ENCODE results near the gene ANKRD9.

DNA sequence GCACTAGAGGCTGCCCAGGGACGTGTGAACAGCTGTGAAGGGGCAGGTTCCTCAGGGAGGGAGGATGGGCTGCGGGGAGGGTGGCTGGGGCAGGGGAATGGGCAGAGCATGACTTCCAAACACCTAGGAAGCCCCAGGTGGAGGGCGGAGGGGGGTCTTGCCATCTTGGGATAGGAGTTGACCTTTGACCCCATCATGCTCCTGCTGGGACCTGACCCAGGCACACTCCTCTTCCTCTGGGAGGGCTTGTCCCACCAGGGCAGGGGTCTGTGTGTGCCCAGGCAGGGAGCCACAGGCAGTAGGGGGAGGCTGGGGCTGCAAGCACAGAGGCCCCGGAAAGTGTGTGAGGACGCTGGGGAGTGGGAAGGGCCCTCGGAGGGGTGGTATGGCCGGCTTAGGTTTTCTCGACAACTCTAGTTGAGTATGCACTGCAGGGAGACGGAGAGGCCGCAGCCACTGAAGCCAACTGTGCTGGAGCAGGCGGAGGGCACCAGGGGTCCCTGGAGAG is 3.3 kb upstream of the ANKRD9 start:
- TF ChIP-seq, protein P1, sequence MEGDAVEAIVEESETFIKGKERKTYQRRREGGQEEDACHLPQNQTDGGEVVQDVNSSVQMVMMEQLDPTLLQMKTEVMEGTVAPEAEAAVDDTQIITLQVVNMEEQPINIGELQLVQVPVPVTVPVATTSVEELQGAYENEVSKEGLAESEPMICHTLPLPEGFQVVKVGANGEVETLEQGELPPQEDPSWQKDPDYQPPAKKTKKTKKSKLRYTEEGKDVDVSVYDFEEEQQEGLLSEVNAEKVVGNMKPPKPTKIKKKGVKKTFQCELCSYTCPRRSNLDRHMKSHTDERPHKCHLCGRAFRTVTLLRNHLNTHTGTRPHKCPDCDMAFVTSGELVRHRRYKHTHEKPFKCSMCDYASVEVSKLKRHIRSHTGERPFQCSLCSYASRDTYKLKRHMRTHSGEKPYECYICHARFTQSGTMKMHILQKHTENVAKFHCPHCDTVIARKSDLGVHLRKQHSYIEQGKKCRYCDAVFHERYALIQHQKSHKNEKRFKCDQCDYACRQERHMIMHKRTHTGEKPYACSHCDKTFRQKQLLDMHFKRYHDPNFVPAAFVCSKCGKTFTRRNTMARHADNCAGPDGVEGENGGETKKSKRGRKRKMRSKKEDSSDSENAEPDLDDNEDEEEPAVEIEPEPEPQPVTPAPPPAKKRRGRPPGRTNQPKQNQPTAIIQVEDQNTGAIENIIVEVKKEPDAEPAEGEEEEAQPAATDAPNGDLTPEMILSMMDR (conservative IDR thresholded peaks at IDR 0.05; ENCODE audit: low read depth in 2 of 2), result no peak
- no peak for TF ChIP-seq EZH2 (IDR thresholded peaks at IDR 0.05; ENCODE audit: low read depth, unreplicated experiment)
- TF ChIP-seq POLR2AphosphoS5 (IDR thresholded peaks at IDR 0.05; ENCODE audit: low read depth), result no peak
- no peak for TF ChIP-seq JUNB (IDR thresholded peaks at IDR 0.05; ENCODE audit: unreplicated experiment)
- TF ChIP-seq, protein P2, sequence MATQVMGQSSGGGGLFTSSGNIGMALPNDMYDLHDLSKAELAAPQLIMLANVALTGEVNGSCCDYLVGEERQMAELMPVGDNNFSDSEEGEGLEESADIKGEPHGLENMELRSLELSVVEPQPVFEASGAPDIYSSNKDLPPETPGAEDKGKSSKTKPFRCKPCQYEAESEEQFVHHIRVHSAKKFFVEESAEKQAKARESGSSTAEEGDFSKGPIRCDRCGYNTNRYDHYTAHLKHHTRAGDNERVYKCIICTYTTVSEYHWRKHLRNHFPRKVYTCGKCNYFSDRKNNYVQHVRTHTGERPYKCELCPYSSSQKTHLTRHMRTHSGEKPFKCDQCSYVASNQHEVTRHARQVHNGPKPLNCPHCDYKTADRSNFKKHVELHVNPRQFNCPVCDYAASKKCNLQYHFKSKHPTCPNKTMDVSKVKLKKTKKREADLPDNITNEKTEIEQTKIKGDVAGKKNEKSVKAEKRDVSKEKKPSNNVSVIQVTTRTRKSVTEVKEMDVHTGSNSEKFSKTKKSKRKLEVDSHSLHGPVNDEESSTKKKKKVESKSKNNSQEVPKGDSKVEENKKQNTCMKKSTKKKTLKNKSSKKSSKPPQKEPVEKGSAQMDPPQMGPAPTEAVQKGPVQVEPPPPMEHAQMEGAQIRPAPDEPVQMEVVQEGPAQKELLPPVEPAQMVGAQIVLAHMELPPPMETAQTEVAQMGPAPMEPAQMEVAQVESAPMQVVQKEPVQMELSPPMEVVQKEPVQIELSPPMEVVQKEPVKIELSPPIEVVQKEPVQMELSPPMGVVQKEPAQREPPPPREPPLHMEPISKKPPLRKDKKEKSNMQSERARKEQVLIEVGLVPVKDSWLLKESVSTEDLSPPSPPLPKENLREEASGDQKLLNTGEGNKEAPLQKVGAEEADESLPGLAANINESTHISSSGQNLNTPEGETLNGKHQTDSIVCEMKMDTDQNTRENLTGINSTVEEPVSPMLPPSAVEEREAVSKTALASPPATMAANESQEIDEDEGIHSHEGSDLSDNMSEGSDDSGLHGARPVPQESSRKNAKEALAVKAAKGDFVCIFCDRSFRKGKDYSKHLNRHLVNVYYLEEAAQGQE (IDR thresholded peaks at IDR 0.05; ENCODE audit: unreplicated experiment), result no peak
- no peak for TF ChIP-seq EZH2phosphoT487 (IDR thresholded peaks at IDR 0.05; ENCODE audit: unreplicated experiment)

Measured in GM23338 (cell line).